GM18858 (cell line): ENCODE measurements around the gene R3HDM2.

Source experiments
- ATAC-seq: cut with Tn5 transposase; IDR thresholded peaks from one replicate; pipeline ENCODE4 v1.9.1; 2021; ENCODE audit not compliant: unreplicated experiment

The R3HDM2 gene

GRCh38 chr12:57467212-57467874 lies 36.5 kb upstream of the R3HDM2 start:
- no peak for ATAC-seq

- no peak for ATAC-seq
Observed at GRCh38 chr12:57465747-57466505, 35.1 kb upstream of the R3HDM2 start.

- no peak for ATAC-seq
Observed at GRCh38 chr12:57465030-57465746, 34.3 kb upstream of the R3HDM2 start.

GRCh38 chr12:57464569-57464968 lies 33.7 kb upstream of the R3HDM2 start:
- ATAC-seq = no peak

GRCh38 chr12:57462912-57463253 lies 32.0 kb upstream of the R3HDM2 start:
- no peak for ATAC-seq

GRCh38 chr12:57462251-57462911 lies 31.5 kb upstream of the R3HDM2 start:
- peak; percentile 57 for ATAC-seq

GRCh38 chr12:57461917-57462250 lies 31.0 kb upstream of the R3HDM2 start:
- no peak for ATAC-seq

- no peak for ATAC-seq
Observed at GRCh38 chr12:57461276-57461916, 30.6 kb upstream of the R3HDM2 start.

- no peak for ATAC-seq
Observed at GRCh38 chr12:57460841-57461275, 30.0 kb upstream of the R3HDM2 start.

GRCh38 chr12:57460468-57460784 lies 29.6 kb upstream of the R3HDM2 start:
- ATAC-seq = no peak

- ATAC-seq = no peak
Observed at GRCh38 chr12:57459750-57460467, 29.1 kb upstream of the R3HDM2 start, which contains the start of gene GLI1. GLI1 (plus strand) TSS chr12:57459785; CDS start chr12:57463692, 3,907 bp downstream.

GRCh38 chr12:57459055-57459749 lies 28.4 kb upstream of the R3HDM2 start:
- ATAC-seq = peak; percentile 50

GRCh38 chr12:57458665-57459054 lies 27.8 kb upstream of the R3HDM2 start:
- no peak for ATAC-seq

GRCh38 chr12:57456737-57457490 lies 26.1 kb upstream of the R3HDM2 start:
- no peak for ATAC-seq

GRCh38 chr12:57456145-57456700 lies 25.4 kb upstream of the R3HDM2 start:
- no peak for ATAC-seq

GRCh38 chr12:57455374-57456144 lies 24.7 kb upstream of the R3HDM2 start:
- ATAC-seq = no peak

GRCh38 chr12:57454566-57455373 lies 23.9 kb upstream of the R3HDM2 start, which contains the start of gene INHBE:
INHBE (plus strand) TSS chr12:57455307; CDS start chr12:57455537, 230 bp downstream.
- ATAC-seq = no peak
